HG02798 (cell line): ENCODE measurements around the gene DCAF4.
A peak's percentile ranks its signal among the peaks of the same experiment; 100 is the strongest.

Experiments used
- ATAC-seq: cut with Tn5 transposase; IDR thresholded peaks from one replicate; pipeline ENCODE4 v1.9.1; 2021; ENCODE audit warnings: mild to moderate bottlenecking; ENCODE audit not compliant: unreplicated experiment, poor library complexity

Gene DCAF4

DNA sequence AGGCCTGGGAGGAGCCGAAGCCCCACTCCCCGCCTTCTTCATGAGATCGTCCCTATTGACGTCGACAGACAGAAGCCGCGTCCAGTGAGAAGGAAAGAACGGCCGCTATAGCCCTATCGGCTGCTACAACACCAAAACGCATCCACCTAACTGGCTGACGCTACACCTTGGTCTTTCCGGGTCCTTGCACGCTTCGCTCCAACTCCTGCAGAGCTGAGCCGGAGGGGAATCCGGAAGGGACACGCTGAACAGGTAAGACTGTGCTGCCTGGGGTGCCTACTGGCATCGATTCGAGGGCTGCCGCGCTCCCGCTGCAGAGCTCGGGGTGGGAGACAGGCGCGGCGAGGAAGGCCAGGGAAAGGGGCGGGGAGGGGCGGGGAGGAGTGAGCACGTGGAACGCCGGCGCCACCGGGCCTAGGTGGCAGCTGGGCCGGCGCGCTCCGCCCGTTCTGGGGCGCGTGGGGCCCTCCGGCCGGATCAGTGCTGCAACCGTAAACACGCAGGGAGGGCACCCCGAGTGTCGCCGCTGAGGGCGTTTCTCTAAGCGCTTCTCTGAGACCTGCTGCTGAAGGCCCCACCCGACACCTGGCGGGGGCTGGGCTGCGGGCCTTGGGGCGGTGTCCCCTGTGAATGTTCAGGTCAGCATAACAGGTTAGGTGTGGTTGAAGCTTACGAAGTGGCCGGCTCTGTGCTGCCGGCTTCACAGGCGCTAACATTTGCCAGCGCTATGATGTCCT is at the start of gene DCAF4:
TSS of gene DCAF4 (plus strand) at position 173 of the 737 bp plus-strand sequence. CDS start 11,515 bp downstream, outside the sequence.
- peak; percentile 96 for ATAC-seq

DNA sequence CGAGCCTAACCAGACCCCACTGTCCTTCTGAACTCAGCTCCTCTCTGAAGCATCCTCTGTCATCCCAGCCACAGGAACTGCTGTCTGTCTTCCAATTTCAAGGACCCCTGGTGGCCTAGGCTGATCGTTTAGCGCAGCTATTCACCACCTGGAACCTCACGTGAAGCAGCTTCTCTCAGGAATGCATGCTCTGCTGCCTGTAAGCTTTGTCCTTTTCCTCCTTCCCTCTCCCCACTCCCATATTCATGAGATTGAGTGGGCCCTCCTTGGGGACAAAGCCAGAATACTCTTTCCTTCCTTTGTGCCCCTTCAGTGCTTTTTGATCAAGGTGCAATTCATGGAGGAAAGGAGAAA is 49.6 kb upstream of the DCAF4 start:
- ATAC-seq = no peak

- ATAC-seq = no peak
These were observed 47.5 kb upstream of the DCAF4 start for GRCh38 chr14:72878746-72879145.

- ATAC-seq = no peak
These were observed 46.8 kb upstream of the DCAF4 start for GRCh38 chr14:72879431-72879830.

DNA sequence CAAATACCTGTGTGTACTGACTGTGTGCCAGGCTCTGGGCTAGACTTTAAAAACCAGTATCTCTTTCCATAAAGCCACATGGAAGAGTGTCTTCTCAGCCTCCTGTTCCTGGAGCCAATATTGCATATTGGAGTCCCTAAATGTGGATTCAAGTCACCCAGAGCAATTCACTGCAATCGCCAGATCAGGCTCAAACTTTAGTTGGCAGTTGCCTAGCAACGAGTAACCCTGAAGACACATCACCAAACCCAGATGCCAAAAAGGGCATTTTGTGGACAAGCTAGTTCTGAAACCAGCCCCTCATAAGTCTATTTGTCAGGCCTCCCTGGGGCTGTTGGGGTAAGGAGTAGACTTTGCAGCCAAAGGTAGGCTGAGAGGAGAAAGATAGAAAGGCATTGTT is 46.1 kb upstream of the DCAF4 start:
- no peak for ATAC-seq

GRCh38 chr14:72880820-72881219 is 45.4 kb upstream of the DCAF4 start:
- no peak for ATAC-seq

- ATAC-seq = no peak
These were observed 44.7 kb upstream of the DCAF4 start for GRCh38 chr14:72881543-72881942.

DNA sequence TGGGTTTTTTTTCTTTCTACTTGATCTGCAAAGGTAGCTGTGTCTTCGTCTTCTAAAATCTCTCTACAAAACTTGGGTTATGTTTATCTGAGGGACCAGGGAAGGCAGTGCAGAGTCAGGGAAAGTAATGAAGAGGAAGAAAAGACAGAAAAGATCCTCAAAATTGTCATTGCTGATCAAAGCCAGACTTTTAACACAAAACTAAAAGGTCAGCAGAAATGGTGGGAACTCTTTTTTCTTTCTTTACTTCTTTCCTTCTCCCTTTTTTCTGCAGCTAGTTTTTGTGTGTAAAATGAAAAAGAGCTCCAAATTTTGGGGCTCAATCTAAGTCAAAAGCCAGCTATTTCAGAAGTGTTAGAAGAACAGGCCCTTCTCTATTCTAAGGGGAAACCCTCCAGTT is 44.2 kb upstream of the DCAF4 start:
- ATAC-seq = no peak

DNA sequence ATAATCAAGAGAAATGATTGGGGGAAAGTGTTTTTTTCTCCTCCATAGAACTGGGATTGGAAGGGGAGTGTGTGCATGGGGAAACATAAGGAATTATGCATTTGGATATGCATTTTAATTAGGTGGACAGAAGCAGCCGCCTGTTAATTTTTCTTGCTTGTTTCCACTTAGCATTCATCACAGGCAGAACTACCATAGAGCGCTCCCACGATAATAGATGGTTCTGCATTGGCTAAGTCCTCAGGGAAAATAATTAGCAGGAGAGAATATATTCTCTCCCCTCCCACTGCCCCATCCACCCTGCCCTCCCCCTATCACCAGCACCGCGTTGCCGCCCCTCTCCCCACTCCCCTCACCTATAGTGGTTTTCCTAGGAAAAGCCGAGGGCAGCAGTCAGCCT is 43.8 kb upstream of the DCAF4 start:
- no peak for ATAC-seq

DNA sequence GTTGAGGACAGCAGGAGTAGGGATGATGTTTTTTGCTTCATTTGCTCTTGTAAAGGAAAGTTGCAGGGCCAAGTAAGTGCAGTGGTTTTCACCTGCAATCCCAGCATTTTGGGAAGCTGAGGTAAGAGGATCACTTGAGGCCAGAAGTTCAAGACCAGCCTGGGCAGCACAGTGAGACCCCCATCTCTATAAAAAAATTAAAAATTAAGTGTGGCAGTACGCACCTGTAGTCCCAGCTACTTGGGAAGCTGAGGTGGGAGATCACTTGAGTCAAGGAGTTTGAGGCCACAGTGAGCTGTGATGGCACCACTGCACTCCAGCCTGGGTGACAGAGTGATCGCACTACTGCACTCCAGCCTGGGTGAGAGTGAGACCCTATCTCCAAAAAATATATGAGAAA is 43.2 kb upstream of the DCAF4 start:
- ATAC-seq = no peak

- ATAC-seq = no peak
These were observed 42.3 kb upstream of the DCAF4 start for GRCh38 chr14:72883961-72884360.

- no peak for ATAC-seq
These were observed 41.9 kb upstream of the DCAF4 start for GRCh38 chr14:72884386-72884785.

DNA sequence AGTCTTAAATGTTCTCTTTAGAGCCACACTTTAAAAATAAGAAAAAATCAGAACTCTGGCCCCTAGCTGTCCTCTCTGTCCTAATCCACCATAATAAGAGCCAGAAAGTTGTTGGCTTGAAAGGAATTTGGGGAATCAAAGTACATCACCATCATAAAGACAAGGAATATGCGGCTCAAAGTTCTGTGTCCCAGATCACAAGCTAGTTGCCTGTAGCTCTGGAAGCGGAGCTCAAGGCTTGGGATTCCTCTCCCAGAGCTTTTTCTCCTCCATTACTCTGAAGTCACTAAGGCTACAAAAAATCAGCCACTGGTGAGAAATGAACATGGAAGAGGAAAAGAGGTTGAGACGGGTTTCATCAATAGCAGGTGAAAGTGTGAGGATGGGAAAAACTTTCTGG is 38.8 kb upstream of the DCAF4 start:
- ATAC-seq = no peak

- ATAC-seq = no peak
These were observed 38.1 kb upstream of the DCAF4 start for GRCh38 chr14:72888192-72888591.

GRCh38 chr14:72888636-72889201 is 37.5 kb upstream of the DCAF4 start:
- ATAC-seq = no peak

DNA sequence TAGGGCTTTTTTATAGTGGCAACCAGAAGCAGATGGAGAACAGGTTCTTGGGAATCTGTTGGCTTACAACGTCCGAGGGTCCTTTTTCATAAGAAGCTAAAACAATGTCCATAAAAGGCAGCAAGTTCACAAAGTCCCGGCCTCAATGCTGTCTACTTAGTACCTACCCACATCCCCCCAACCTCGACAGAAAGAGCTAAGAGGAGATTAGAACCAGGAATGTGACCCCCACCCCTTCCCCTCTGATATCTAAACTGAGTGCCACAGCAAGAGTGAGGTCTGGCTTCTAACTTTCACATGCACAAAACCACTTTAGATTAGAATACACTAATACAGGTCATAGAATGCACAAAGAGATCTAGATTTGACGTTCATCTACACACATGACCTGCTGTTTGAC is 36.9 kb upstream of the DCAF4 start:
- no peak for ATAC-seq

DNA sequence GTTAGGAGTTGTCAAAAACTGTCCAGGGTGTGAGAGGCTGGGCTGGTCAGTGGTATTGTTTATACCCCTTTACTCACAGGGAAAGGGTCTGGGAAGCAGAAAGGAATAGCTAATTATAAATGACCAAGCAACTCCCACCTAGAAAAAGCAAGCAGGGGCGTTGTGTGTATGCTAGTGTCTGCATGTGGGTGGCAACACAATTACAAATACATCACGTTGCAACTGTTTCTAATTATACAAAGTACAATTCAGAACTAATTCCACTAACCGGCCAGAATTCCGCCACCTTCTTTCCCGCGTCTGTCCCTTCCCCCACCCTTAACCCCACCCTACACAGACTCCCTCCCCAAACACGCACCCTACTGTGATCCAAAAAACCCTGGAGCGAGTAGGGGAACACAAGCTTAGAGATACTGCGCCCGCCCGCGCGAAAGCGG is 34.6 kb upstream of the DCAF4 start:
- ATAC-seq = no peak

- ATAC-seq = no peak
These were observed 34.0 kb upstream of the DCAF4 start for GRCh38 chr14:72892103-72892878.

DNA sequence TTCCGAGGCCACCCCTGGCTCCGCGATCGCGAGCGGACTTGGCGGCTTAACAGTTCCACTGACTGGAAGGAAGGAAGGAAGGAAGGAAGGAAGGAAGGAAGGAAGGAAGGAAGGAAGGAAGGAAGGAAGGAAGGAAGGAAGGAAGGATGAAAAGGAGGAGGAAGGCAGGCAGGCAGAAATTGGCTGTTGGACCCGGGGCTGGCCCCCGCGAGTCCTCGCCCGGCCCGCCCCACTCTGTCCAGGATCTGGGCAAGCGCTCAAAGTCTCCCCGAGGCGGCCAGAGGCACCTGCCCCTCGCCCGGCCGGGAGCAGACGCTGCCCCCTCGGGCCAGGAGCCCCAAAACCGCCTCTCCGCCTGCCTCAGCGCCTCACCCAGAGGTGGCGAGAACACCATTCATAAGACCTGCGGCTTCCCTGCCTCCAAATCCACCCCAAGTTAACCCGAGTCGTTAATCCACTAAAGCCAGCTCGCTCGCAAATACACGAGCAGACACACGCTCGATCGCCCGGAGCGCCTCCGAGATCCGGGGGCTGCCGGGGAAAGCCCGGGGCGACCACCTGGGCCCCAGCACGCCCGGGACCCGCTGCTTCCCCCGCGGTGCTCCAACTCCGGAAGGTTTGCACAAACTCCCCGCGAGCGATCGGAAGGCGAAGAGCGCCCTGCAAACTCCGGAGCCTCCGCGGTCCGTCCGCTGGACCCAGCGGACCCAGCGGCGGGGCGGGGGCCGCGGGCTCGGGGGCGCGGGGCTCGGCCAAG is 33.2 kb upstream of the DCAF4 start:
- peak; percentile 14 for ATAC-seq

DNA sequence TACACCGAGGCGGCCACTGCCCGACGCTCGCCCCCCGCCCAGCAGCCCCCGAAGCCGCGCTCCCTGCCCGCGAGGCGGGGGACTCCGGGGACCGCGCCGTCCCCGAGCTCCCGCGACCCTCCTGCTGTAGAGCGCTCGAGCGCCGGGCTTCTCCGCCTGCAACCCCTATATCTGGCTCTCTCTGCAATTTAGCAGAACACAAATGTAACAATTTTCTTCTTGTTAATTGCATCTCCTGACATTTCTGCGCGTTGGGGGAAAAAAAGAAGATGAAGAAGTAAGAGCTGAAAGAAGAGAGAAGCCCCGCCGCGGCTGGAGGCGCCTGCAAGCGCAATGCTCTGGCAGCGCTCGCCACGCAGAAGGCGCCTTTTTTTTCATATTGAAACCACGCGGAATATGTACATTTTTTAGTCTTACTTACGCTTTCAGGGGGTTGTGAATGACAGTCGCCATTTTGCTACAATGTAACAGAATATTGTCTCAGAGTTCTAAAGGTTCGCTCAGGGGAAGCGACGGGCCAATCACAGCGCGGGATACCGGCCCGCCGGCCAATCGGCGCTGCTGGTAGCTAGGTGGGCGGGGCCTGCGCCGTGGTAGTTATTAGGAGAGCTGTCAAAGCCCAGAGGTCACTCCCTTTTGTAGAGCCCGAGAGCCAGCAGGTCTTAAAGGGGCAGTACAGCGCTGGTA is 32.5 kb upstream of the DCAF4 start, which contains the start of gene DPF3:
TSS of gene DPF3 (minus strand) at position 466 of the 687 bp plus-strand sequence. CDS start at position 453, 13 bp downstream.
- peak; percentile 99 for ATAC-seq
